Ammon's horn (tissue), 1 donor: Measurements from ENCODE around the gene MZF1.
A peak's percentile ranks its signal among the peaks of the same experiment; 100 is the strongest.

Experiments
- DNase-seq: peaks from one replicate; pipeline ENCODE4 v3.0.0-alpha.2; 2016; ENCODE audit warnings: low spot score

The MZF1 gene

DNA sequence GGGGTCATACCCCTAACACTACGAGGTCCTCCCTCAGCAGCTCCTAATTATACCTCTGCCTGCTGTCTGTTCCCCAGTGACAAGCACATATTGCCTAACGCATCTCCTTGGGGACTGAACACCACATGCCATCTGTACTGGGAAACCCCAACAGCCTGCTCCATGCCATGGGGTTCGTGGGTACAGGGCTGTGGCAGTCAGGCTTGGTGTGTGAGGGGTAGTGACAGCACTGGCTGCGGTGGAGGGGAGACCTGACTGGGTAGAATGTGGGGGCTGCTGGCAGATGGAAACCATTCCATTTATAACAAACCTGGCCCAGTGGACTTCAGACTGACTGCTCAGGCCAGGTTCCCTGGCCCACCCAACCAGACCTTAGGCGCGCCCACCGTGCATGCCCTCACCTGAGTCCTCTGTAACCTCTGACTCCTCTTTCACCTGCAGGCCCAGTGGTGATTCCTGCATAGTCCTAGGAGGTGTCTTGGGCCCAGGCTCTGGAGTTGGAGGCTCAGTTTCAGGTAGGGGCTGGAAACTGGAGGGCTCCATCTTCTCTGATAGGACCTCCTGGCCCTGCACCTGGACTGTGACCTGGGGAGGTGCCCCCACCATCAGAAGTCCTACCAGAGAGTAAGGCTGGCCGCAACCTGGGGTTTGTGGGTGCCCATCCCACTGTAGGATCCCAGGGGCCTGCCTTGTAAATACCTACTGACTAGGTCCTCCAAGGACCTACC is 3.0 kb downstream of the MZF1 start:
- DNase-seq, result peak; percentile 47

DNA sequence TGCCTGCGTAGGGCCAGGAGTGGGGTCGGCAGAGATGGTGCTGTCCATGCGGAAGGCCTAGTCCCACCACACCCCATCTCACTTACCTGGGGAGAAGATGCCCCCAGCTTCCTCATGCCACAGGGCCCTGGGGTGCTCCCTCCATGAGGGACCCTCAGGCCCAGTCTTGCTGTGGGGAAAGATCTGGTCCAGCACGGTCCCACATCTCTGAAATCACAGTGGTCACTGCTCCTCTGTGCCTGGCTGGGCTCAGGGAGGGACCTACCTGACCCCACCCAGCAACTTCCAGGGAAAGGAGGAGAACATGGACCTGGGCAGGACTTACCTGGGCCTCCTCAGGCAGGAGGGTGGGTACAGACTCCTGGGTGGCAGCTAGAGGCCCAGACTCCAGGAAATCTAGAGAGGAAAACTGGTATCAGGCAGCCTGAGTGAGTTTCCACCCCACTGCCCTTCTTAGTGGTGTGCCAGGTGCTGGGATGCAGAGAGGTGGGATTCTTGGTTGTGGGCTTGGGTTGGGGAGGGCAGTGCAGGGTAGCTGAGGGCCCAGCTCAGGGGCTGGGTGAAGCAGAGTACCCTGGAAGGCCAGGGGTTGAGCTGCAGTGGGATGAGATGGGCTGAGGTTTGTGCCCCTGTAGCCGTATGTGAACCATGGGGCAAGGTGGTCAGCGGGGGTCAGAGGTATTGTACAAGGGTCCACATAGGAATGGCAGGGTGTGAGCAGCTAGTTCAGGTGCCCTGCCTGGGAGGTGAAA is 3.8 kb downstream of the MZF1 start:
- DNase-seq, result no peak

DNA sequence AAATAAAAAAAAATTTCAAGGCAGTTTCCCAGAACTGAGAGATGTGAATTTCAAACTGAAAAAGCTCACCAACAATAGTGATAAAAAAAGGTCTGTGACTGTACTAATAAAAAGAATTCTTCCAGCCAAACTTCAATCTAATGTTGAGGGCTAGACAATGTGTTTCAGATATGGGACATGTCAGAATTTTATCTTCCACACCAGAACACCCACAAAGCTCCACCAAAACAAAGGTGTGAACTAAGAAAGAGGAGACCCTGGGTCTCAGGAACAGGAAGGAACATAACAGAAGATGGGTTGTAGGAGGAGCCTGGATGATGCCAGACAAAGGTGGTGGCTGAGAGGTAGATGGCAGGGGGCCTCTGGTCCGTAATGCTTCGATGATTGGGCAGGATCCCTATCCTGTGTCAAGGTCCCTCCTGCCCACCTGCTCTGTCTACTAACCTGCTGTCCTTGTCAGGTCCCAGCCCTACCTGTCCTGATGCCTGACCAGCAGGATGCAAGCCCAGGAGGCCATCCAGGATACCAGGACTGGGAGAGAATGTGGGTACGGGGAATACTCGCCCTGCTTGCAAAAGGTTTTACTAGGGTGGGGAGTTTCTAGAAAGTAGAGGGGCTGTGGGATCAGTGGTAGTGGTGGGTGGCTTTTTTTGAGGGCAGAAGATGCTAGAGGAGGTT is 4.5 kb downstream of the MZF1 start:
- DNase-seq, result no peak

DNA sequence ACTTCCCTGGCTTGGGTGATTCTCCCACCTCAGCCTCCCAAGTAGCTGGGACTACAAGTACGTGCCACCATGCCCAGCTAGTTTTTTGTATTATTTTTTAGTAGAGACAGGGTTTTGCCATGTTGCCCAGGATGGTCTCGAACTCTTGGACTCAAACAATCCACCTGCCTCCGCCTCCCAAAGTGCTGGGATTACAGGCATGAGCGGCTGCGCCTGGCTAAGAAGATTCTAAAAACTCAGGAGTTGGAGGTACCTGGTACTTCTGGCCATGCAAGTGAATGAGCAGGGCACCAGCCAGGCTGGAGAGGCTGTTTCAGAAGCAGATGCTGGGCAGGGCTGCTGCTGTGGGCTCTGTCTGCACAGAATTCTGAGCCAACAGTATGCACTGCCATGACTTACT is 6.1 kb downstream of the MZF1 start:
- DNase-seq, result no peak

DNA sequence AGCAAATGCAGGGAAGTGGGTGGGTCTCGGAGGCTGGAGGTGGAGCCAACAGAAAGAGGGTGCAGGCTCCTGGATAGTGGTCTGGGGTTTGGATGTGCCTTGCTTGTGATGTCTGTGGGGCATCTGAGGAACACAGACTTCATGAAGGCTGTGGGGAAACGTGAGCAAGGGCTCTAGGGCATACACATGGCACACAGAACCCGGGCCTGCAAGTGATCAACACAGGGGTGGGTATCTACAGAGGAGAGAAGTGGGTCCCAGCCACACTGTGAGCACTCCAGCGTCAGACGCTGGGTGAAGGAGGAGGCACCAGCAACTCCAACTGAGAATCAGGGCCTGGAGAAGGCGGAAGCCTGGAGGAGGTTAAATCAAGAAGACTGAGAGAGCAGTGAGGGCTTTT is 9.3 kb downstream of the MZF1 start:
- DNase-seq, result no peak

DNA sequence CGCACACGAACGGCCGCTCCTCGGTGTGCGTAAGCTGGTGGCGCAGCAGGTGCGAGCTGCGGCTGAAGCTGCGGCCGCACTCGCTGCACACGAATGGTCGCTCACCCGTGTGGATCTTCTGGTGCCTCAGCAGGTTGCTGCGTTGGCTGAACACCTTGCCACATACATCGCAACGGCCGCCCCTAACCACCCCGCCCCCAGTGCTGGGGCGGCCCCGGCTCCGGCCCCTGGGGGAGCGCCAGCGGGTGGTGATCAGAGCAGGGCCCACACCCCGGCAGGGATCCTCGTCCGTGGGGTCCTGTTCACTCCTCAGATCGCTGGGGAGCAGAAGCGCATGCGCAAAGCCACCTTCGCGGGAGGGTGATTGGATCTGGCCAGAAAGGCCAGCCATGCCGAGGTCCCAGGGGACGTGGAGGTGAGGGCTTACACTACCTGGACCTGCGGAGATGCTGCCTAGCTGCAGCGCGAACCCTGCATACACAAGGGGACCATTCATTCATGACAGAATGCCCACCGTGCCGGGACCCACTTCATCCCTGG is 10.0 kb downstream of the MZF1 start:
- no peak for DNase-seq

DNA sequence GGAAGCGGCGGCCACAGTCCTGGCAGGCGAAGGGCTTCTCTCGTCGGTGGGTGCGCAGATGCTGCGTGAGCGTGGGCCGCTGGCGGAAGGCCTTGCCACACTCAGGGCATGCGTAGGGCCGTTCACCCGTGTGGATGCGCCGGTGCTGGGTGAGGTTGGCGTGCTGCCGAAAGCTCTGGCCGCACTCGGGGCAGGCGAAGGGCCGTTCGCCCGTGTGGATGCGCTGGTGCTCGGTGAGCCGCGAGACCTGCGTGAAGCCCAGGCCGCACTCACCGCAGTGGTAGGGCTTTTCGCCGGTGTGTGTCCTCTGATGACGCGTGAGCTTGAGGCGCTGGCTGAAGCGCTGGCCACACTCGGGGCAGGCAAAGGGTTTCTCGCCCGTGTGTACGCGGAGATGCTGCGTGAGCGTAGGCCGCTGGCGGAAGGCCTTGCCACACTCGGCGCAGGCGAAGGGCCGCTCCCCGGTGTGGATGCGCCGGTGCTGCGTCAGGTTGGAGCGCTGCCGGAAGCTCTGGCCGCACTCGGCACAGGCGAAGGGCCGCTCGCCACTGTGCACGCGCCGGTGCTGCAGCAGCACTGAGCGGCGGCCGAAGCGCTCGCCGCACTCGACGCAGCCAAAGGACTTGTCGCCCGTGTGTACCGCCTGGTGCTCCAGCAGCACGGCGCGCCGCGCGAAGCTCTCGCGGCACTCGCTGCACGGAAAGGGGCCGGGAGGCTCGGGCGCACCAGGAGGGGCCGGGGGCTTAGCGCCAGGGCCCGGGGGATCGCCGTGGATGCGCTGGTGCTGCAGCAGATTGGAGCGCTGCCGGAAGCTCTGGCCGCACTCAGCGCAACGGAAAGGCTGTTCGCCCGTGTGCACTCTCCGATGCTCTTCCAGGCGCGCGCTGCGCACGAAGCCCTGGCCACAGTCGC is 10.8 kb downstream of the MZF1 start:
- DNase-seq, result peak; percentile 37

DNA sequence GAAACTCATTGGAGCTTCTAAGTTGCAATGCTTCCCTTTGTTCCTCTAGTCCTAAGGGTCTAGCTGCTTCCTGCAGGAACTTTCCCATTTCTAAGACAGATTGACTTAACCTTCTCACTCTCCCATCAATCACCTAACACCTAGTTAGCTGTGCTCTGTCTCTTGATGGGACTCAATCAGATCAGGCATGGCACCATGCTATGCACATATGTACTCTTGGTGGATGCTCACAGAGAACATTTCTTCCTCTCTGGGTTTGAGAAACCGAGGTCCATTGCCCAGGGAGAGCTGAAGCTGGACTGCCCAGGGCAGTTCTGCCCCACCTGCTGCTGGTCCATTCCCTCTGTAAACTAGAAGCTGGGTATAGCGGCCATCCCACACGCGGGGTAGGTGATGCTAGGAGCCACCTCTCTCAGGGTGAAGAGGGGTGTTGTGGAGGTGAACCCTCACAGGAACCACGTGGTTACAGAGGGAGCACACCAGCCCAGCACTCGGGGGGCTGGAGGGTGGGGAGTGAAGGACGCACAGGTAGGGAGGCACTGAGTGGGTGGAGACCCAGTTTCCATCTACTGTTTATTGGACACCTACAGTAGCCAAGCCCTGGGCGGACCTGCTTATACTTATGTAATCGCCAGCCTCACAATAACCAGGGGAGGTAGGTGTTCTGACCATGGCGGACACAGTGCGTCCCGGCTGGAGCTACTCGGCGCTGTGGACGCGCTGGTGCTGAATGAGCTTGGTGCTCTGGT is 11.6 kb downstream of the MZF1 start:
- DNase-seq, result no peak

DNA sequence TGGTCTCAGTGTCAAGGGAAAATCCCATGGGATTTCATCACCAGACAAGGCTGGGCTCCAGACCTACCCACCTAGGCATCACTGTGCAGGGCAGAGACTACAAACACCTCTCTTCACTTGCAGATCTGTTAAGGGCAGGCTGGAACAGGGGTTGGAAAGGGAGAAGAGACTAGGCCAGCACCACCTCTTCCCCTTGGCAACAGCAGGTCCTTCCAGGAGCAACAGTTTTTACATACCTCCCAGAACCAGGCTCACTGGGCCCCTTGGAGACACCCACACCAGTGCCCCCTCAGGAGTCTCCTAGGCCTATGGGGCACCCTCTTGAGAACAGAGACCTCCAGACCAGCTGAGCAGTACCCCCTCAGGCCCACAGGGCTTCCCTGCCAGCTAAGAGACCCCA is 12.2 kb downstream of the MZF1 start:
- DNase-seq, result no peak

DNA sequence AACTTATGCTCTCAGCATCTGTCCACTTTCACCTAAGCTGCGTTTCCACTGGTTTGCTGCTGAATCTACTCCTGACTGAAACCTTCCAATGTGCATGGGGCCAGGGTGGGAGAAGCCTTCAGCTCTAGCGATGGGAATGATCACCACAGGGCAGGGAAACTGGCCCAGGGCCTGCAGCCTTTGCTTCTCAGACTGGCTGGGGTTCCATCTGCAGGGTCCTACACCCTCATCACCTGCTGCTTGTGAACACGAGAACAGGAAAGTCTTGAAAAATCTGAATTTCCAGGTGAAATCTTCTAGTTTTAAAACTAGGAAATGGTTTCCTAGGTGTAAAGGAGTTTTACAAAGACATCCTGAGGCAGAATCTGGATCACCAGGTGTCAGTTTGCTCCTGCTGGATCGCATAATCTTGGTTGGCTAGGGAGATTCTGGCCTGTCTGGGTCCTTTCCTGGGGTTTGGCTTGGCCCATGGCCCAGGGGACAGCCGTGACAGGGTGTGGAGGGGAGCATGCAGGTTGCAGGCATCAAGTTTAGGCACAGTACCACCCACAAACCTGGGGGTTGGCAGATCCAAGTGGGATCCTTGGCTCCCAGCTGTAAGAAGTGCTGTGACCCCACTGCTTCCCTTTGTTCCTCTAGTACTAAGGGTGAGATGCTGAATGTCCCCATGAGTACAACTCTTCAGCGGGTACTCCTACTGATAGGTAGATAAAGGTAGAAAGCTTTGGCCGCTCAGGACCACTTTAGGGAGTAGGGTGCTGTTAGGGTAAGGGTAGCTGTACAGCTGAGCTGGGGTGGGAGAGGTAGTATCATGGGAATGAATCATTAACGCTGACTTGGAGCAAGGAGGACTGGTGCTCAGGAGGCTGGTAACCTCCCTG is 12.9 kb downstream of the MZF1 start:
- DNase-seq, result no peak

DNA sequence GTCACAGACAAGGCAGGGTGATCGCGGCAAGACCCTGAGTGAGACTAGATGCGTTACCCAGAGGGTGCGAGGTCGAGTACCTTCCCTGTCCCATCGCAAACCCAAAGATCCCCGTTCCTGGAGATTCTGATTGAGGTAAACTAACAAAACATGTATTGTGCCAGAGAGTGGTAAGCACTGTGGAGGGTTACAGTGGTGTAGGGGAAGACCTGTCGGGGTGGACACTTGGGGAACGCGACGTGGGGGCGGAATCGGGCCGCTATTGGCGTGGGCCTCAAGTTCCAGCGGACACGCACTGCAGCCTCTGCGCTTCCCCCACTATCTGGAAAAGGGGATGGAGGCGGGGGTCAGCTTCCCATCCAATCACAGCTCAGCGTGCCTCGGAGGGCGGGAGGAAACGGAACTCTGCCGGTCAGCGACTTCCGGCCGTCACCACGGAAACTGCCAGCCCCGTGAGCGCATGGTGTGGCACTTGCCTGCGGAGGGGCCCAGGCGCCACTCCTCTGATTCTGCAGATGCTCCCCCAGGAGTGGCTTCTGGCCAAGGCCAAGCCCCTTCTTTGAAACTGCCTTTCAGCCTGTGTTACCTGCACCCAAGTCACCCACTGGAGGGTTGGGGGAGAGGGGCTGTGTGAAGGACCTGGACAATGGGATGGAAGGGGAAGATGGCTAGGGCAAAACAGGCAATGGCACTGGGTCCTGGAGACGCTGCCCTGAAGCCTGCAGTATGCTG is 13.7 kb downstream of the MZF1 start:
- DNase-seq, result peak; percentile 96

DNA sequence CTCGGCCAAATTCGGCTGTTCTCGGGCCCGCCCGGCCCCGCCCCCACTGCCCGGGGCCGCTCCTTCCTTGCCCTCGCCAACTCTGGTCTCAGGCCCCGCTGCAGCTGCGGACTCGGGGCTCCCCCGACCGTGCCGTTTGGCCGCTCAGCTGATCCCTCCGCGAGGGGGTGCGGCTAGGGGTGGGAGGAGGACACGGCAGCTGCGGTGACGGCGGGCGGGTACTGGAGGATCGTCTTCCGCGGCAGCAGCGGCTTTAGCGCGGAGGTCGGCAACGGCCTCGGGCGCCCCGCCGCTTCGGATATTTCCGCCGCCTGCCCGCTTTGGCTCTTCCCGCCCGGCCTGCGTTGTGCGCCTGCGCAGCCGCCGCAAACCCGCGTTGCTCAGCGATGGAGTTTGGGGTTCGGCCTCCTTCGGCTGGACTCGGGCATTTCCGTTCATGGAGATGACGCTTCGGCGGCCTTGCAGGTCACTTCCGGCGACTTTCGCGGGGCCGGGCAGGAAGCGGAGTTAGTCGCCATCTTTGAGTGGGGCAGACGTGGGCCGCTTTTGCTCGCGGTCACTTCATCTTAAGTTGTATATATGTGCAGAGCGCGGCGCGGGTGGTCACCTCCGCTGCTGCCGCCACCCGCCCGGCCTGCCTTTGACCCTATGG is 14.4 kb downstream of the MZF1 start:
- peak; percentile 97 for DNase-seq

DNA sequence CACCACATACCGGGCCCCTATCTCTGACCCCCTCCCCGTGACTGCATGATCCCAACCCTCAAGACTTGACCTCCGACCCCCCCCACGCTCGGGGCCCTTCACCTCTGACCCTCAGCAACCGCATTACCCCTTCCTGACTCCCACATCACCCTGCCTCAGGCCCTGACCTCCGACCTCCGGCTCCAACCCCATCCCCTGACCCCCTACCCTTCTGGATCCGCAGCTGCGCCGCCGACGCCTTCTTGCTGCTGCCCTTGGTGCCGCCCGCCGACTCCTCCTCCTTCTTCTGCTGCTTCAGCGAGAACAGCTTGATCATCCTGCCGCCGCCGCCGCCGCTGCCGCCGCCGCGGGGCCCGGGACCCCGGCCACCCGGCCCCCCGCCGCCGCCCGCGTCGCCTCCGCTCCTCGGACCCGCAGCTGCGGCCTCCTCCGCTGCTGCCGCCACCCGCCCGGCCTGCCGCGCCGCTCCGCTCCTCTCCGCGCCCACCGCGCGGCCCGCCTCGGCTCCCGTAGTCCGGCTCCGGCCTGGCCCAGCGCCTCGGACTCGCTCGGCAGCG is 15.0 kb downstream of the MZF1 start, which contains the start of gene UBE2M:
Gene UBE2M, minus strand, starts transcription at position 546 of the 557 bp plus-strand sequence. Its CDS starts 230 bp downstream, at position 316.
- no peak for DNase-seq

DNA sequence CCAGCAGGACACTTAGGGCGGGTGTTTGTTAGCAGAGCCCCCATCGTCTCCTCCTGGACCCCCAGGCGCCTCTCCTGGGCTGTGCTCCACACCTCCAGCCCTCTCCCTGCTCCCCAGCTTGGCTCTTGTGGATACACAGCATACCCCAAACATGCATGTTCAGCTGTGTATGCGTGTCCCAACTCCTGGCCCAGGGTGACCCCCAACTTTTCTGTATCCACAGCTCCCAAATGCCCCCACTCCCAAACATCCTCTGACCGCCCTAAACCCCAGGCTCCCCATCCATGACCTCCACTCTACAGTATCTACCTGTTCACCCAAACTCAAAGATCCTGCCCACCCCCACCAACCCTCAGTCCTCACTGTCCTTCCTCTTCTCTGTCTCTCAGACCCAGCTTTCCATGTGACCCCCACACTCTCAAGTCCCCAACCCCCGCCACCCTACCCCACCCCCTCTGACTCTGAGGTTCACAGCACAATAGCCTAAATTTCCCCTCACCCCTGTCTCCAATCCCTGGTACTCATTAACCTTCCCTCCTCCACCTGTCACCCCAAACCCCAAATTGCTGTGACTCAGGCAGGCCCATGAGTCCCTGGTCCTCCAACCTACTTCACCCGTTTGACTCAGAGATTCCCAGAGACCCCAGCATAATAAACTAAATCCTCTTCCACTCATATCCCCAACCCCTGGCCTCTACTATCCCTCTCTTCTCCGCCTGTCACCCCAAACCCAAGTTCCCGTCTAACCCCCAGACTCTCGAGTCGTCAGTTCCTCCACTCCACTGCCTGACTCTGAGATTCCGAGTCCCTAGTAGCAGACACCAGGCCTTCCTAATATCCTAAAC is 15.7 kb downstream of the MZF1 start:
- no peak for DNase-seq

DNA sequence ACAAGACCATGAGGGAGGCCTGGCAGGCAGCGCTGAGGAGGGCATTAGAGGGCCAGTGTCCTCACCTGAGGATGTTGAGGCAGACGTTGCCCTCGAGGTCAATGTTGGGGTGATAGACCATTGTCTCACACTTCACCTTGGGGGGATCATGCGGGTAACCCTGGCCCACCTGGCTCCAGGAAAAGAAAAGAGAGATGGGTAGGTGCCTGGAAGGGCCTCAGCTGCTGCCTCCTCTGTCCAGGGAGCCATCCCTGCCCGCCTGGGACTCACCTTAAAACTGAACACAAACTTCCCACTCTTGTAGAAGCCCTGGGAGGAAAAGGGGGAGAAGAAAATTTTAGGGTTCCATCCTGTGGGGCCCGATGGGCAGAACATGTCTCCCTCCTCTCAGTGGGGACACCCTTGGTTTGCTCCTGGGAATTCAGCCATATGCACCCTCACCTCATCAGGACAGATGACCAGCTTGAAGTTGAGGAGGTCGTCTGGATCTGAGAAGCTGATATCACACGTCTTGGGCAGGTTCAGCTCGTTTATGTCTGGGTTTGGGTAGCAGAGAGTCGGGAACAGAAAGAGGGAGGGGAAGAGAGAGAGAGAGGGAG is 16.4 kb downstream of the MZF1 start:
- DNase-seq, result no peak

DNA sequence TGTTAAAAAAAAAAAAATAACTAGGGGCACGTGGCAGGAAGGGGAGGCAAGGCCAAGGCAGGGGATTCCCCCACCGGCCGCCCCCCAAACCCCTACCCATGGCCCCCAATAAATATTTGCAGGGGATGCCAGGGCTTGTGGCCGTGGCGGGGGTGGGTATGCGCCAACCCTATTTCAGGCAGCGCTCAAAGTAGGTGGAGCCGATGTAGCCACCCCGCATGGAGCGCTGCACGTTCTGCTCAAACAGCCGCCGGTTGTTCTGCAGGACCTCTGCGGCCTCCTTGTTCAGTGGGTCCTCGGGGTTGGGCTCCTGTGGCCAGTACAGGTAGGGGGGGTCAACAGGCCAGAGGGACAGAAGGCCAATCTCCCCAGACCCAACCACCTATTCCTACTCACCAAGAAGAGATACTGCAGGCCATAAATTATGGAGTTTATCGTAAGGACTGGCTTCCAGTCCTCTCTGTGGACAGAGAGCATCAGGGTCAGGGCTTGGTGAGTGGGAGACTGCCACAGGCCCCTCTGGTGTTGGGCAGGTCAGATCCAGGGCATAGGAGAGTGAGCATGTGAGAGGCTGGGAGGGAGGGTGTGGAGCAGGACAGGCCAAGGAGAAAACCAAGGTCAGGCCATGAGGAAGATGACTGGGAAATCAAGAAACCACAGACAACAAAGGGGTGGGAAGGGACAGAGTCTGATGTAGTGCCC is 17.1 kb downstream of the MZF1 start:
- no peak for DNase-seq
